GM12878 (cell line): ENCODE results near the gene GPN1. TPM values are rescaled to one million over a fixed set of nuclear protein-coding genes. Genes with fewer than 3 reads are reported as not detected.
A peak's percentile ranks its signal among the peaks of the same experiment; 100 is the strongest.

Experiments
- ATAC-seq: fragments of 200-7000 bp; cut with Tn5 transposase; 3 replicates; pipeline ENCODE4 v1.9.1; 2020; ENCODE audit warnings: mild to moderate bottlenecking, moderate library complexity
- BruUV-seq: library from RNA; stranded (reverse); fragments of 400-500 nt; replicated peaks from 2 replicates; lab custom pipeline; 2021; lab: Mats Ljungman, UMichigan
- CTCF ChIA-PET: fragments of 300-600 bp; sonication (Branson Sonifier 250); formaldehyde crosslinking; extraction: SDS; loops from one replicate; lab custom pipeline; 2021; ENCODE audit warnings: inconsistent platforms; lab: Yijun Ruan, JAX
- POLR2A ChIA-PET: fragments of 350-600 bp; formaldehyde crosslinking; extraction: SDS; loops from one replicate; lab custom pipeline; 2021; ENCODE audit warnings: inconsistent platforms; lab: Charles Lee
- RAD21 ChIA-PET: fragments of 300-600 bp; sonication (Branson Sonifier 250); formaldehyde crosslinking; loops from one replicate; lab custom pipeline; 2023; ENCODE audit warnings: antibody characterized with exemption; ENCODE audit not compliant: unreplicated experiment; lab: Charles Lee
- SMC1A ChIA-PET: fragments of 300-600 bp; sonication (Branson Sonifier 250); formaldehyde crosslinking; loops from one replicate; lab custom pipeline; 2023; ENCODE audit not compliant: unreplicated experiment, uncharacterized antibody; lab: Charles Lee
- DNase-seq: peaks from one replicate; pipeline ENCODE4 v3.0.0-alpha.2; 2011; ENCODE audit warnings: low read depth, low spot score
- FAIRE-seq: peaks from 3 replicates; lab custom pipeline; 2011; peaks lifted over from hg19 to GRCh38; lab: Jason Lieb, UNC
- H2AFZ ChIP-seq: 2 replicates; pipeline ENCODE4 v1.6.0; 2011; ENCODE audit warnings: low read depth, low read length, control low read depth; ENCODE audit not compliant: control insufficient read depth
- H3K27ac ChIP-seq: 2 replicates; pipeline ENCODE4 v1.5.1; 2011; ENCODE audit warnings: control low read depth; ENCODE audit not compliant: control insufficient read depth, insufficient read depth
- H3K27me3 ChIP-seq, 2 experiments: replicated peaks in 1 of 2; 2 replicates each; pipeline versions ENCODE4 v1.6.0 to v1.6.1; 2011; ENCODE audit warnings: low read length in 1 of 2; ENCODE audit not compliant: control insufficient read depth in 2 of 2, insufficient read depth in 2 of 2
- H3K36me3 ChIP-seq, 2 experiments: 2 replicates each; pipeline ENCODE4 v1.5.1; 2011; ENCODE audit warnings: low read length in 1 of 2; ENCODE audit not compliant: control insufficient read depth in 2 of 2, insufficient read depth in 2 of 2
- H3K4me1 ChIP-seq: 2 replicates; pipeline ENCODE4 v1.6.1; 2011; ENCODE audit warnings: mild to moderate bottlenecking, low read length, moderate library complexity, mixed read lengths; ENCODE audit not compliant: control insufficient read depth, insufficient read depth
- H3K4me2 ChIP-seq: 2 replicates; pipeline ENCODE4 v1.6.0; 2011; ENCODE audit warnings: control low read depth; ENCODE audit not compliant: control insufficient read depth, insufficient read depth
- H3K4me3 ChIP-seq: fragments of 200-600 bp; sonication (generic); 2 replicates; pipeline ENCODE4 v1.5.1; 2016
- H3K79me2 ChIP-seq: 2 replicates; pipeline ENCODE4 v1.6.0; 2011; ENCODE audit warnings: low read length; ENCODE audit not compliant: control insufficient read depth, insufficient read depth
- H3K9ac ChIP-seq: 2 replicates; pipeline ENCODE4 v1.8.0; 2011; ENCODE audit warnings: low read length, control low read depth, mixed read lengths; ENCODE audit not compliant: control insufficient read depth, insufficient read depth
- H3K9me3 ChIP-seq: replicated peaks from 3 replicates; pipeline ENCODE4 v1.5.1; 2011; ENCODE audit warnings: mild to moderate bottlenecking, low read length; ENCODE audit not compliant: control insufficient read depth, insufficient read depth
- H4K20me1 ChIP-seq: 2 replicates; pipeline ENCODE4 v1.6.0; 2011; ENCODE audit not compliant: control insufficient read depth, insufficient read depth
- CBFB ChIP-seq: IDR thresholded peaks from 2 replicates; pipeline ENCODE4 v1.6.1; 2016; ENCODE audit warnings: antibody characterized with exemption, low read depth
- CHD1 ChIP-seq: IDR thresholded peaks from 2 replicates; pipeline ENCODE4 v1.6.1; 2012; ENCODE audit warnings: low read depth, low read length, improper control_type of control experiment
- EED ChIP-seq: sonication (generic); IDR thresholded peaks from 2 replicates; pipeline ENCODE4 v1.6.1; 2016; ENCODE audit warnings: antibody characterized with exemption, low read depth
- ESRRA ChIP-seq: IDR thresholded peaks from 2 replicates; pipeline ENCODE4 v1.6.1; 2012; ENCODE audit warnings: mild to moderate bottlenecking, low read length, improper control_type of control experiment
- JUND ChIP-seq: IDR thresholded peaks from 2 replicates; pipeline ENCODE4 v1.6.1; 2012; ENCODE audit warnings: low read depth, mild to moderate bottlenecking, low read length, improper control_type of control experiment, moderate library complexity
- KDM1A ChIP-seq: fragments of 200-600 bp; sonication (generic); IDR thresholded peaks from 2 replicates; pipeline ENCODE4 v1.6.1; 2016; ENCODE audit warnings: borderline replicate concordance
- NR2C2 ChIP-seq: IDR thresholded peaks from 2 replicates; pipeline ENCODE4 v1.6.1; 2011; ENCODE audit warnings: borderline replicate concordance, low read depth; ENCODE audit not compliant: control insufficient read depth, insufficient read length
- NR2F1 ChIP-seq: fragments of 450-650 bp; conservative IDR thresholded peaks from 2 replicates; pipeline ENCODE4 v1.6.1; 2017; ENCODE audit warnings: mild to moderate bottlenecking
- POLR2AphosphoS5 ChIP-seq: IDR thresholded peaks from 2 replicates; pipeline ENCODE4 v1.6.1; 2011; ENCODE audit warnings: mild to moderate bottlenecking, low read length, inconsistent platforms
- RFX5 ChIP-seq: IDR thresholded peaks from 2 replicates; pipeline ENCODE4 v1.6.1; 2011; ENCODE audit warnings: low read depth, low read length, improper control_type of control experiment
- SMAD1 ChIP-seq: fragments of 450-650 bp; IDR thresholded peaks from 2 replicates; pipeline ENCODE4 v1.6.1; 2018; ENCODE audit warnings: mild to moderate bottlenecking, low read depth; ENCODE audit not compliant: partially characterized antibody
- STAT3 ChIP-seq: IDR thresholded peaks from 2 replicates; pipeline ENCODE4 v1.6.1; 2011; ENCODE audit warnings: low read depth, low read length, improper control_type of control experiment
- WGBS: methylation state at CpG from one replicate; pipeline ENCODE4 v1.1.6; 2016; ENCODE audit warnings: low lambda C conversion rate; ENCODE audit not compliant: insufficient replicate concordance, insufficient coverage; ENCODE audit errors: missing lambda C conversion rate; 5-methylcytosine and 5-hydroxymethylcytosine counted together
- in situ Hi-C: fragments of 300-500 bp; cut with MboI; formaldehyde crosslinking; loops from 9 replicates; pipeline ENCODE4 v1.14.3; 2018; ENCODE audit warnings: mixed read lengths
- intact Hi-C: fragments of 100-400 bp; cut with micrococcal nuclease; formaldehyde crosslinking; loops from one replicate; pipeline ENCODE4 v1.14.2; 2022; ENCODE audit not compliant: unreplicated experiment
- polyA plus RNA-seq, 11 experiments: library from polyadenylated mRNA; depleted of rRNA in 4 of 11; unstranded in 6 of 11; stranded (reverse) in 5 of 11; fragments of >200 nt; fragmentation: Nextera tagmentation in 4 of 11; fragmentation: Illumina TruSeq in 1 of 11; extraction: Ambion mirVana in 4 of 11; extraction: Trizol in 1 of 11; gene quantifications; 1 replicate in 1 of 11; 2 replicates in 10 of 11; pipeline versions ENCODE4 v1.2.1 to v1.2.3, GENCODE V29; 2011 to 2016; ENCODE audit warnings: inconsistent platforms in 2 of 11, missing spikeins in 2 of 11, low read depth in 1 of 11
- total RNA-seq, 4 experiments: library from RNA; depleted of rRNA in 3 of 4; stranded (reverse); fragments of >200 nt in 3 of 4; fragmentation: Illumina TruSeq in 1 of 4; extraction: Trizol in 1 of 4; gene quantifications; 2 replicates each; pipeline versions ENCODE4 v1.2.1 to v1.2.3, GENCODE V29; 2013 to 2021
- TF ChIP-seq, protein P1 (sequence below): IDR thresholded peaks from 2 replicates; pipeline ENCODE4 v1.6.1; 2011; ENCODE audit warnings: borderline replicate concordance, low read depth, mild to moderate bottlenecking, moderate library complexity, low read length; ENCODE audit not compliant: insufficient read depth, poor library complexity, severe bottlenecking
- TF ChIP-seq, protein P2 (sequence below): fragments of 450-650 bp; IDR thresholded peaks from 2 replicates; pipeline ENCODE4 v1.6.1; 2017; ENCODE audit warnings: antibody characterized with exemption, mild to moderate bottlenecking, moderate library complexity

Gene GPN1
- total and polyA plus RNA-seq, 10 of the 15 experiments (the other 5 are each of a cell fraction or from before 2014, with no cell fraction given) = 32.1 to 108 (median 60.4) TPM

DNA sequence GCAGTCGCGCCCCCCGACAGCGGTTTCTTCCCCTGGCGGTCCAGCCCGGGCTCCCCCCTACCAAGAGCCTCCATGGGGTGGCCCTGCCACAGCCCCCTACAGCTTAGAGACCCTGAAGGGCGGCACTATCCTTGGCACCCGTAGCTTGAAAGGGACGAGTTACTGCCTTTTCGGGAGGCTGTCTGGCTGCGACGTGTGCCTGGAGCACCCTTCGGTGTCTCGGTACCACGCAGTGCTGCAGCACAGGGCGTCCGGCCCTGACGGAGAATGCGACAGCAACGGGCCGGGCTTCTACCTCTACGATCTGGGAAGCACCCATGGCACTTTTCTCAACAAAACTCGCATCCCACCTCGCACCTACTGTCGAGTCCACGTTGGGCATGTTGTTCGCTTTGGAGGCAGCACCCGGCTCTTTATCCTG is 35.3 kb downstream of the GPN1 start:
- ATAC-seq (peak; percentile 54), DNase-seq (no peak), FAIRE-seq (no peak)
- peak overlapping the region; percentile 90 for H3K4me3 ChIP-seq
- in situ Hi-C loops = no loop called here
- CTCF ChIA-PET = interaction anchor here (0.7 to 7.1 kb wide), 3 partner anchors 9 to 50 kb away, joined by 3 to 79 read pairs (median 3); no protein-coding TSS in a partner anchor
- SMC1A ChIA-PET = interaction anchor here (0.9 to 1.3 kb wide), 3 partner anchors 18 to 292 kb away, joined by 3 to 4 read pairs (median 4); no protein-coding TSS in a partner anchor
- WGBS = 3% methylated on average over 28 of the region's 28 CpGs
- TSS peak; percentile 90 for BruUV-seq
- peaks cover 29% of the 10 kb centered on the region for H3K79me2 ChIP-seq
- H3K4me2 ChIP-seq = peak overlapping the region; percentile 80
- H3K36me3 ChIP-seq = peaks cover 2 to 14% of the 10 kb centered on the region in 2 experiments
- RAD21 ChIA-PET = no interaction called here
- peaks cover 10% of the 10 kb centered on the region for H3K4me1 ChIP-seq
- H3K27ac ChIP-seq = peak overlapping the region; percentile 80
- H3K27me3 ChIP-seq = no peaks in the 10 kb centered on the region
- H3K9me3 ChIP-seq = no peaks in the 10 kb centered on the region
- no peaks in the 10 kb centered on the region for H4K20me1 ChIP-seq
- H2AFZ ChIP-seq = peak overlapping the region; percentile 97
- peak overlapping the region; percentile 89 for H3K9ac ChIP-seq
- POLR2A ChIA-PET = interaction anchor here (1.3 kb wide), 1 partner anchor 35 kb away, joined by 5 read pairs; the partner anchor contains the start of genes CCDC121 and GPN1
- TF ChIP-seq EED = no peak
- no peak for TF ChIP-seq ESRRA
- no peak for TF ChIP-seq NR2F1
- no peak for TF ChIP-seq RFX5
- no peak for TF ChIP-seq STAT3
- TF ChIP-seq CHD1 = no peak
- no peak for TF ChIP-seq POLR2AphosphoS5
- TF ChIP-seq, protein P1, sequence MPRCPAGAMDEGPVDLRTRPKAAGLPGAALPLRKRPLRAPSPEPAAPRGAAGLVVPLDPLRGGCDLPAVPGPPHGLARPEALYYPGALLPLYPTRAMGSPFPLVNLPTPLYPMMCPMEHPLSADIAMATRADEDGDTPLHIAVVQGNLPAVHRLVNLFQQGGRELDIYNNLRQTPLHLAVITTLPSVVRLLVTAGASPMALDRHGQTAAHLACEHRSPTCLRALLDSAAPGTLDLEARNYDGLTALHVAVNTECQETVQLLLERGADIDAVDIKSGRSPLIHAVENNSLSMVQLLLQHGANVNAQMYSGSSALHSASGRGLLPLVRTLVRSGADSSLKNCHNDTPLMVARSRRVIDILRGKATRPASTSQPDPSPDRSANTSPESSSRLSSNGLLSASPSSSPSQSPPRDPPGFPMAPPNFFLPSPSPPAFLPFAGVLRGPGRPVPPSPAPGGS = no peak
- no peak for TF ChIP-seq CBFB
- TF ChIP-seq, protein P2, sequence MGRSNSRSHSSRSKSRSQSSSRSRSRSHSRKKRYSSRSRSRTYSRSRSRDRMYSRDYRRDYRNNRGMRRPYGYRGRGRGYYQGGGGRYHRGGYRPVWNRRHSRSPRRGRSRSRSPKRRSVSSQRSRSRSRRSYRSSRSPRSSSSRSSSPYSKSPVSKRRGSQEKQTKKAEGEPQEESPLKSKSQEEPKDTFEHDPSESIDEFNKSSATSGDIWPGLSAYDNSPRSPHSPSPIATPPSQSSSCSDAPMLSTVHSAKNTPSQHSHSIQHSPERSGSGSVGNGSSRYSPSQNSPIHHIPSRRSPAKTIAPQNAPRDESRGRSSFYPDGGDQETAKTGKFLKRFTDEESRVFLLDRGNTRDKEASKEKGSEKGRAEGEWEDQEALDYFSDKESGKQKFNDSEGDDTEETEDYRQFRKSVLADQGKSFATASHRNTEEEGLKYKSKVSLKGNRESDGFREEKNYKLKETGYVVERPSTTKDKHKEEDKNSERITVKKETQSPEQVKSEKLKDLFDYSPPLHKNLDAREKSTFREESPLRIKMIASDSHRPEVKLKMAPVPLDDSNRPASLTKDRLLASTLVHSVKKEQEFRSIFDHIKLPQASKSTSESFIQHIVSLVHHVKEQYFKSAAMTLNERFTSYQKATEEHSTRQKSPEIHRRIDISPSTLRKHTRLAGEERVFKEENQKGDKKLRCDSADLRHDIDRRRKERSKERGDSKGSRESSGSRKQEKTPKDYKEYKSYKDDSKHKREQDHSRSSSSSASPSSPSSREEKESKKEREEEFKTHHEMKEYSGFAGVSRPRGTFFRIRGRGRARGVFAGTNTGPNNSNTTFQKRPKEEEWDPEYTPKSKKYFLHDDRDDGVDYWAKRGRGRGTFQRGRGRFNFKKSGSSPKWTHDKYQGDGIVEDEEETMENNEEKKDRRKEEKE = no peak
- no peak for TF ChIP-seq JUND
- TF ChIP-seq SMAD1 = no peak
- no peak for TF ChIP-seq NR2C2
- TF ChIP-seq KDM1A = no peak
- TF ChIP-seq, all 136 proteins: peak for 0
- intact Hi-C loops = loop anchor here (10.0 kb wide), 1 partner anchor 179 kb away; the partner anchor contains the start of gene IFT172
